GF-D8 (cell line): ENCODE measurements around the gene DCAF8.
"Not testable (repeated sequence)": the region's sequence is repeated elsewhere in the genome, so short reads cannot be mapped to it uniquely, and the experiment has no call there.

ENCODE experiments used
- DNase-seq: peaks from one replicate; lab custom pipeline; 2025; lab: John Stamatoyannopoulos, UW

Gene DCAF8

DNA sequence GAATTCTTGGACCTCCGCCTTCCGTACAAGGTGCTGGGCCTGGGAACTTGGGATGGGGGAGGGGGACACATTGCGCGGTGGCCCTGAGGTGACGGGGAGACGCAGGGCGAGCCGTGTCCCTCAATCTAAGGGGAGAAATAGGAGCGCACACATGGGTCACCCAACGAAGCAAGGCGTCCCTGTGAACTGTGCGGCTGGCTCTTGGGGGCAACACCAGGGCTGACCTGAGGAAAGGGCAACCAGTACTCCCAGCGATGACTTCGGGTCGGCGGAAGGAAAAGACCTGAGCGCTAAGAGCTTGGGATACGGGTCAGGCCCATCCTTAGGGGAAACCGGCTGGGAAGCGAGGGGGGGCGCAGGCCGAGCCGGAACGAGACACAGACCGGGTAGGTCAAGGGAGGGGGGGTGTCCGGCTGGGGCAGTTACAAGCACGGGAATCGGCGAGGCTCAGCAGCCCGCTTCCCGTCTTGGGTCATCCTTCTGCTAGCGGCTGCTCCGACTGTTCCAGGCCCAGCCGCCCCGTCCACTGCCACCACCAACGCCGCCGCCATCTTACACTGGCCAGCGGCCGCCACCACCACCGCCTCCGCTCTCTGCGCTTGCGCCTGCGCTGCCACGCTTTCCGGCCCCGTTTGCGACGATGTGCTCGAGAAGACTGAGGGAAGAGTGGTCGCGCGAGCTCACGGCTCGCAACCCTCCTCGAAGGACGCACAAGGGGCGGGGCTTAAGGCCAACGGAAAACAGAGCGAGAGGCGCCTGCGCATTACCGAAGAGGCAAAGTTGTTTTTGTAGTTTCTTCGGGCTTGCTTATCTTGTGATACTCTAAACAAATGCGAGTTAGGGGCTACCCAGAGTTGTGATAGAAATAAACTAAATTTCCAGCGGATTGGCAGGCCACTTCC is at the start of gene DCAF8:
DCAF8 (minus strand) TSS at position 657 of the 902 bp plus-strand sequence. CDS start 18,541 bp downstream, outside the sequence.
- DNase-seq = peak; percentile 91

DNA sequence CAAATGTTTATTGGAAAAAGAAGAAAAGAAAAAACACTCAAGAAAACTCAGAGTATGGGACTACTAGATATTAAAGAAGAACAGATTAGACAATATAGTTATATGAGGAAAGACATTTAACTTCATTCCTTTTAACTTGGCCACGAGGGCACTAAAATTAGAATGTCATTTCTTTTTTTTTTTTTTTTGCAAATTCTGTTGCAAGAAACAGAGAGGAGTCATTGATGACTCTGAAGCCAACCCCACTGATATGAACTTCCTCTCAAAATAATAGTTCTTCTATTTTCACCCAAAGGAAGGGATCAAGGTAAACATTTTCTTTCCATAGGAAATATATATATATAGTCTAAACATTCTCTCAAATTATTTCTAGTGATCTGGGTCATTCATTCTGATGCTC is 47.2 kb upstream of the DCAF8 start:
- DNase-seq = no peak

DNA sequence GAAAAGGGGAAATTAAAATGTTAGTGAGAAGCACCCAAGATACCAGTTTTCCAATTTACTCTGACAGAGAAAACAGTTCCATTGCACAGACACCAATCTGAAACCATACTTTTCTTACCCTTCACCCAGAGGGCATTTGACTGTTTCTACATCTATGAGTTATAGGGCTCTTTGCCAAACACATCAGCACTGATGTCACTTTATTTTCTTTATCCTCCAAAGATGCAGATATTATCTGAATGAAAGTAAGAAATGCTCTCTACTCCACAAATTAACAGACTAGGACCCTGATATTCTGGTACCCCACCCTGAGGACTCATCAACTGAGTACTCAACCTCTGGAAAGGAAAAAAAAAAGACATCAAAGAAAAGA is 46.8 kb upstream of the DCAF8 start:
- DNase-seq = no peak

DNA sequence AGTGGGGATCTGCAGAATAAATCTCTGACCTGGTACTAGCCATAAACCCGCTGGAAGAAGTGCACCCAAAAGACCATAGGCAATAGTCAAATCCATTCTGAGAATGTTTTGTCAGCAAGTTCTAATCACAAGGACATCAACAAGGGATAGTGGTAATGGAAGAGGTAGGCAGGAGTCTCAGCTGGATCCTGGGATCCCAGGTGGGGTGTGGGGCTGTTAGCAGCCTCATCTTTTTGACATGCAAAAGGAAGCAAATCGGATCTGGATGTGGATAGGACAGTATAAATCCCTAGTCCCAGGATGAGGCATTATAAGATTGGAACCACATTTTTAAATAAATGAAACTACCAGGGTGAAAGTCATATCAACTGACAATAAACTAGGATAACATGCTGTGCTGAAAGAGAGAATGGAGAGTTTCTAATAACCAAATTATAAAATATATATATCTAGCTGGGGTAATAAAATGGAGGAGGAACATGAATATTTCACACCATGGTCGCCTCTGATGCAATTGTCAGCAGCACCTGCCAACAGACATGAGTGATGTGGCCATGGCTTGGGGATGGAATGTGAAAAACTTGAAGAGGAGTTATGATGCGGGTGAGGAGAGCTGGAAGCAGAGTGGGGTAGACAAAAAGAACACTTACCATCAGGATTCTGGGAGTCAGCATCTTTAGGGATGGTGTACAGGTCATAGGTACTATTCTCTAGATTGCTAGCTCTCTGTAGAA is 46.3 kb upstream of the DCAF8 start:
- no peak for DNase-seq

DNA sequence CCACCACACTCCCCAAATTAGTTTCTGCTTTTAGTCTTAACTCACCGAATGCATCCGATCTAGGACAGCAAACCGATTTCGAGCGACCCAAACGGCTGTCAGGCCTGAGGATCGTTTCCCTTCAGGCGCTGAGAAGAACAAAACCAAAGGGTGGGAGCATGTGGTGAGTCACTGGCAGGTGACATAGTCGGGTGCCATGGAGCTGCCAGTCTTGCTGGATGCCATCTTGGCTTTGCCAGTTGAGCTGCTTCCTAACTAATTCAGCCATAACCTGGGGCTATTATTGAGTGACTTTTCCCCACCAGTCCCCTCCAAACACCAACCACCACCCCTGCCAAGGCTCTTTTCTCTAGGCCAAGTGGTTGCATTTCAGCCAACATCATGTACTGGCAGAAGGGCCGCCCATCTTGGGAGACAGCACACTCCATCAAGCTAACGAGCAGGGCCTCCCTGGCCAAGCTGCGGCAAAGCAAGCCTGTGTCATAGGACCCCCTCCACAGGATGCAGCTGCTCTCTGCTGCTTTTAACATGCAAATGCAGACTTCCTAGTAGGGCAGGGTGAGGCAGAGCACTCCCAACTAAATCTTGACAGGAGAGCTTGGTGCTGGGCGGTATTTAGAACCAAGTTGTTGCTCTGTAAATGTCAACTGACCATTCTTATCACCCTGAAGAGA is 44.9 kb upstream of the DCAF8 start:
- DNase-seq = no peak

DNA sequence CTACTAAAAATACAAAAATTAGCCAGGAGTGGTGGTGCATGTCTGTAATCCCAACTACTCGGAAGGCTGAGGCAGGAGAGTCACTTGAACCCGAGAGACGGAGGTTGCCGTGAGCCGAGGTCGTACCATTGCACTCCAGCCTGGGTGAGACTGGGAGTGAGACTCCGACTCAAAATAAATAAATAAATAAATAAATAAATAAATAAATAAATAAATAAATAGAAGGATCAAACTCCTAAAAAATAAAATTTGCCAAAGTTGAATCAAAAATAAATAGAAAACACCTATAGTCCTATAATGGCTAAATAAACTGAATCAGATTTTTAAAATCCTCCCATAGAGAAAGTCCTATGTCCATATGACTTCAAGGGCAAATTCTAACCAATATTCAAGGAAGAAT is 37.8 kb upstream of the DCAF8 start:
- no peak for DNase-seq

DNA sequence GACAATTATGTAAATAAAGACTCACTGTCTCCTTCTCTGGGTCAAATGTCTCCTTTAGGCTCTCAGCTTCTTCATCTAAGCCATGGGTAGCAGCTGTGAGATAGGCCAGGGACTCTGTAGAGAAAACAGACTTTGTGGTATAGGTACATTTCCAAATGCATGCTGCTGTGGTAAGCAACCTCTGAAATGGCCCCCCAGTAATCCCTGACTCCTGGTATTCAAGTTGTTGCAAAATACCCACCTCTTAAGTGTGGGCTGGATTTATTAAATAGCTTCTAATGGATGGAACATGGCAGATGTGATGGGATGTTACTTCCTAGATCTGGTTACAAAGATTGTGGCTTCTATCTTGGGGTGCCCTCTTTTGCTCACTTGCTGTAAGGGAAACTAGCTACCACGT is 33.7 kb upstream of the DCAF8 start:
- no peak for DNase-seq

DNA sequence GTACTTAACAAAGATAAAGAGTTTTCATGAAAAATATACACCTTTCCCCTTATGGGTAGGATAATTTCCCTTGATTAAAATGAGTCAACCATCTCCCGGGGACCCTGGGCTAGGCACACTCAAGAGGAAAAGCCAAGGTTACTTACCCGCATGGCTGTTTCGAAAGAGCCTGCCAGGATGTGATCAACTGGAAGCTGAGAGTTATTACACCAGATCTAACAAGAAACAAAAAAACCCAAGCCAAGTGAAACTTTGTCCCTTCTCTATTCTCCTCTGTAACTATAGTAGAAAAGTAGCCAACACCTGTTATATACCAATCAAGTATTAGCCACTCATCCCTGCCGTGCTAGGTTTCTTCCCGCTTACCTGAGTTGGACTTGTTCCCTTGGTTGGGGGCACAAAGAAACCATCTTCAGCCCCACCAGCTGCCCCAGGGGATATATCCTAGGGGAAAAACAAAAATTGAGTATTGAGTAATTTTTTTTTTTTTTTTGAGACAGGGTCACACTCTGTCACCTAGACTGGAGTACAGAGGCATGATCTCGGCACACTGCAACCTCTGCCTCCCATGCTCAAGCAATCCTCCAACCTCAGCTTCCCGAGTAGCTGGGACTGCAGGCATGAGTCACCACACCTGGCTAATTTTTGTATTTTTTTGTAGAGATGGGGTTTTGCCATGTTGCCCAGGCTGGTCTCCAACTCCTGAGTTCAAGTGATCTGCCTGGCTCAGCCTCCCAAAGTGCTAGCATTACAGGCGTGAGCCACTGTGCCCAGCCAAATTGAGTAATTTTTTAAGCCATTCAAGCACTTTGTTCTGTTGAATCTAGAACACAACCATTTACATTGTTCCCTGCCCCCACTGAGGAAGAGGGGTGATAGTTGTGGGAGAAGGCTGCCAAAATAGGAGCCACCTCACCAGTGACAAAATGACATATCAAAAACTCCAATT is 30.9 kb upstream of the DCAF8 start:
- DNase-seq = no peak

DNA sequence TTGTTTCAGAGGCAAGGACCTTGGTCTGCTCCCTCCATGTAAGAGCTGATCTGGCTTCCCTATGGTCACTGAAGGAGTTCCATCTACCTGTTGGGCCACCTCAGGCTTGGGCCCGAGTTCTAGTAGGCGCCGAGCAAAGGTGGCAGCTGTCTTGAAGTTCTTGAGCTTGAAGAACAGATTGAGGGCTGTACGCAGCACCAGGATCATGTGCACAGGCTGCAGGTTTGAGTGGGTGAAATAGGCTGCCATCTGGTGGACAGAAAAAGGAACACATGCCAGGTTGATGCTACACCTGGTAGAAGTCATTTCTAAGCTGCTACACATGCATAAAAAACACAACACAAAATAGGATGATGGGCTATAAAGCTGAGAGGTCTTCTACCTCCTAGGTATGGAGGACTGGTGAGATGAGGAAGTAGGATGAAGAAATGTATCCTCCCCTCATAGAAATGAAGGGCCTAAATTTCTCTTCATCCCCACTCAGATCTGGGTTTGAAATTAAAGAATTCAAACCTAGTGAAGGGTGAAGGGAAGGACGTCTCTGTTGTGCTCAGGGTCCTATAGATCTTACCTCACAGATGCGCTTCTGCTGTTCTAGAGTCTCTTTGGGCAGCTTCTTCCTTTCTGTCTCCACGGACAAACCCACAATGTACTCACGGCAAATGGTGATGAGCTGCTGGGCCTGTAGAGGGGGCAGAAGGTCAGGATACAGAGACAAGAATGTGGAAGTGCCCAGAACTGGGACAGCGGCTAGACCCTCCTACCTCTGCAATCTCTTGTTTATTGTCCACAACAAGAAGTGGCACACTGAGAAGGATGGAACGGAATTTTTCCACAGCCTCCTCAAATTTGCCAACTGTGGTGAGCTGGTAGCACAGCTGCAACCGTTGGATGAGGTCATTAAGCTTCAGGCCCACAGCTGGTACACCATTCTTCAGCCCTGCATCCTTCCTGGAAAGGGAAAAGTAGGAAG is 29.2 kb upstream of the DCAF8 start:
- no peak for DNase-seq

DNA sequence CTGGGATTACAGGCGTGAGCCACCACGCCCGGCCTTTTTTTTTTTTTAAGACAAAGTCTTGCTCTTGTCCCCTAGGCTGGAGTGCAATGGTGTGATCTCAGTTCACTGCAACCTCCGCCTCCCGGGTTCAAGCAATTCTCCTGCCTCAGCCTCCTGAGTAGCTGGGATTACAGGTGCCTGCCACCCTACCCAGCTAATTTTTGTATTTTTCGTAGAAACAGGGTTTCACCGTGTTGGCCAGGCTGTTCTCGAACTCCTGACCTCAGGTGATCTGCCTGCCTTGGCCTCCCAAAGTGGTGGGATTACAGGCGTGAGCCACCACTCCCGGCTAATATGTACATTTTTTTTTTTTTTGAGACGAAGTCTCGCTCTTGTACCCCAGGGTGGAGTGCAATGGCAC is 25.4 kb upstream of the DCAF8 start:
- DNase-seq = not testable (repeated sequence)

DNA sequence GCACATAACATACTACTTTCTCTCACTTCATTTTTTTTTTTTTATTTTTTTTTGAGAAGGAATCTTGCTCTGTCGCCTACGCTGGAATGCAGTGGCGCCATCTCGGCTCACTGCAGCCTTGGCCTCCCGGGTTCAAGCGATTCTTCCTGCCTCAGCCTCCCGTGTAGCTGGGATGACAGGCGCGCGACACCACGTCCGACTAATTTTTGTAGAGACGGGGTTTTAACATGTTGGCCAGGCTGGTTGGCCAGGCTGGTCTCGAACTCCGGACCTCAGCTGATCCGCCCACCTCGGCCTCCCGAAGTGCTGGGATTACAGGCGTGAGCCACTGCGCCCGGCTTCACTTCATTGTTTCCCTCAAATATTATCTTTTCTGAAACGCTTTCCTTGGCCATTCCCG is 23.2 kb upstream of the DCAF8 start:
- no peak for DNase-seq

DNA sequence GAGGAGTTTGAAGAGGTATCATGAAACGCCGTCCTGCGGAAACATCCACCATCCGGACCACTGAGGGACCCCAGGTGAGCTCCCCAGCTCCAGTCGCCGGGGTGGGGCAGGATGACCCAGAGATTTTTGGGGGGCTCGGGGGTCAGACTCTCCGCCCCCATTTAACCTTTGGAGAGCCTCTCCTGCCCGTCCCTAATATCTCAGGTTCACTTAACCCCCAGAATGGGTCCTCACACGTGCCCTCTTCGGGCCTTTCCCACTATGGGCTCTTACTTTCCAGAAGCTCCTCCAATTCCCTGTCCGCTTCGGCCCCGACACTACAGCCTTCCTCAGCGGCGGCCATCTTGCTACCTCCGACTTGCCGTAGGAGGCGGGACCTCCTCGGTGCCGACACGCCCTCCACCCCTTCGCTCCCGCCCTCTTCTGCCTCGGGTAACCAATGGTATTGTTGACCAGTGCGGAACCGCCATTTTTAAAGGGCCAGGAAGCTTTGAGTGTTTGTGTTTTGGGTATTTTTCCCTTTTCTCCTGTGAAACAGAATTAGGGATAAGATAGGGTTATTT is 22.5 kb upstream of the DCAF8 start, which contains the start of gene PEX19:
PEX19 (minus strand) TSS at position 352 of the 563 bp plus-strand sequence; CDS start at position 343, 9 bp downstream.
- peak; percentile 57 for DNase-seq

DNA sequence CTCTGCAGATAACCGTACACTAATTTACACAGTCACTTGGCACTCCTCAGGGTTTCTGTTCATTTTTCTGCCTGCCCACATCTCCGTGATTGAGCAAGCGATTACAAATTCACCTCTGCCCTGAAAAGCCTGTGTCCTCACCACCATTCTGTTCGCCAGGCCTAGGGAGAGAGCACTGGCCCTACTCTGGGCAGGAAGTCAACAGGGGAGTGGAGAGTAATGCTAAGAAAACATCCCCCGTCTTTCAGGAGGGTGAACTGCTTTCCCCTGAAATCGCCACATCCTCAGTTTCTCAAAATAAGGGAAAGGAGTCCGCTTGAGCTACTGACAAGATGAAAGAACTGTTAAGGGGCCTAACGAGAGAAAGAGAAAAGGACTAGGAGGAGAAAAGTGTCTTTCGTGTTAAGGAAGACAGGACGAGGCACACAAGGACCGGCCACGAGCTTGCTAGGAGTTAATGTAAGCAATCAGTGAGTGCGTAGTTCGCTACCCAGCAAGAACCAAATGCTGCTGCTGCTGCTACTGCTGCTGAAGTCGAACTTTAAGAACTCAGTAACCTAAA is 22.0 kb upstream of the DCAF8 start:
- peak; percentile 46 for DNase-seq

DNA sequence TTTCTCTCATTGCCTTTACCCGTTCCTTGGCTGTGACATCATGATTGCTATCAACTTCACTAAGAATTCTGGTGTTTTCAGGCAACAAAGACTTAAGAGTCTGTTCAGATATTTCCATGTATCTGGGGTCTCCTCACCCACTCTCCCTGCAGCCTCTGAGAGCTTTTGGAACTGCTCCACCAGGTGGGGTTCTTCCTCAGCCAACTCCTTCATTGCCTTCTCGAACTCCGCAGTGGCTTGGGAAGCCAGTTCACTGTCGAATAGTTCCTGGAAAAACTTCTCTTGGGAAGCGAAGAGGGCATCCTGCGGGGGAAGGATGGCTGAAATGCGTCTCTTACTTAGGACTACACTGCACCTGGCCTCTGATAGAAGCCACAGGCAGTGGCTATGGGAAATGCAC is 20.5 kb upstream of the DCAF8 start:
- DNase-seq = no peak

DNA sequence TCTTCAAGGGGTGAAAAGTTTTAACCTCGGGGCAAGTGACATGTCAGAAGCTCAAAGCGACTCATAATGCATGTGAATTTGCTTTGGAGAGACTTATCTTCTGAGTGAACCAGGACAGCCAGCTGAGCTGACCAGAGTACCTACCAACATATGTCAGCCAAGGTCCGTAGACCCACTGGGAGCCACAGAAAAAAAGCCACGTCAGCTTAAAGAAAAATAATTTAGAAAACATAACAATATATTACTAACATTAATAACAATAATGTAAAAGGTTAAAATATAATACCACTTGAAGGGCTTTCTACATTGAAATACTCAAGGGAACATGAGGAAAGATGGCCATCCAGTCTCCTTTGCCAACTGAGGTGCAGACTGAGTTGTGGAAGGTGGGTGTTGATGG is 15.6 kb upstream of the DCAF8 start:
- DNase-seq = no peak

DNA sequence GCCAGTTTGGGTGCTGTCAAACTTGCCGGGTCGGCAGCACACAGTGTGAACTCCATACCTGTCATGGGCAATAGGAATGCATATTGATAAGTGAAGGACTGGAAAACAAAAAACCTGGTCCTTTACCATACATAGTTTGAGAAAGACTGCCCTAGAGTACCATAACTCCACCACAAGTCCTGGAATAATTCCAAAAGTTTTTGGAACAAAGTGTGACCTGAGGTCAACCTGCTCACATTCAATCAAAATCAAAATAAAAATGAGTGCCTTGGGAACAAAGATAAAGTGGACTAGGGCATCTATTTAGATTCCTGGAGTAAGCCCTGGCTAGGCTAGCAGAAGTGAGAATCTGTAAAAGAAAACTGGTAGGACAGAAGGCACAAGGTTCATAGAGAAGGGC is 15.0 kb upstream of the DCAF8 start:
- DNase-seq = no peak

DNA sequence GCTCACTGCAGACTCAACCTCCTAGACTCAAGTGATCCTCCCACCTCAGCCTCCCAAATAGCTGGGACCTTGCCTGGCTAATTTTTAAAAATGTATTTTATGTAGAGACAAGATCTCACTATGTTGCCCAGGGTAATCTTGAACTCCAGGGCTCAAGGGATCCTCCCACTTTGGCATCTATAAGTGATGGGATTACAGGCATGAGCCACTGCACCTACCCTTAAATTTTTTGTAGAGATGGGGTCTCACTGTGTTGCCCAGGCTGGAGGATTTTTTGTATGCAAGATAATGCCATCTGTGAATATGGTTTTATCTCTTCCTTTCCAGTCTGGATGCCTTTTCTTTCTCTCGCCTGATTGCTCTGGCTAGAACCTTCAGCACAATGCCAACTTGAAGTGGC is 8.7 kb upstream of the DCAF8 start:
- DNase-seq = no peak

DNA sequence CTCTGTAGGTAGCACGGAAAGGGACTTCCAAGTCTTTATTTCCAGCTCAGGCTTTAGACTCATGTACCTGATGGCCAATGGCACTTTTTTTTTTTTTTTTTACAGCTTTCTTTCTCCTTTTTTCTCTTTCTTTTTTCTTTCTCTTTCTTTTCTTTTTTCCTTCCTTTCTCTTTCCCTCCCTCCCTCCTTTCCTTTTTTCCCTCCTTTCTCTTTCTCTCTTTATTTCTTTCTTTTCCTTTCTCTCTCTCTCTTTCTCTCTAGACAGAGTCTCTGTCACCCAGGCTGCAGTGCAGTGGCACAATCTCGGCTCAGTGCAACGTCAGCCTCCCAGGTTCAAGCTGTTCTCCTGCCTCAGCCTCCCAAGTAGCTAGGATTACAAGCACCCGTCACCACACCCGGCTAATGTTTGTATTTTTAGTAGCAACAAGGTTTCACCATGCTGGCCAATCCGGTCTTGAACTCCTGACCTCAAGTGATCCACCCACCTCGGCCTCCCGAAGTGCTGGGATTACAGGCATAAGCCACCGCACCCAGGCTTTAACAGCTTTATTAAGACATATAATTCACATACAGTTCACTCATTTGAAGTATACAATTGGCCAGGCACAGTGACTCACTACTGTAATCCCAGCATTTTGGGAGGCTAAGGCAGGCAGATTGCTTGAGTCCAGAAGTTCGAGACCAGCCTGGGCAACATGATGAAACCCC is 5.1 kb upstream of the DCAF8 start:
- DNase-seq = no peak

DNA sequence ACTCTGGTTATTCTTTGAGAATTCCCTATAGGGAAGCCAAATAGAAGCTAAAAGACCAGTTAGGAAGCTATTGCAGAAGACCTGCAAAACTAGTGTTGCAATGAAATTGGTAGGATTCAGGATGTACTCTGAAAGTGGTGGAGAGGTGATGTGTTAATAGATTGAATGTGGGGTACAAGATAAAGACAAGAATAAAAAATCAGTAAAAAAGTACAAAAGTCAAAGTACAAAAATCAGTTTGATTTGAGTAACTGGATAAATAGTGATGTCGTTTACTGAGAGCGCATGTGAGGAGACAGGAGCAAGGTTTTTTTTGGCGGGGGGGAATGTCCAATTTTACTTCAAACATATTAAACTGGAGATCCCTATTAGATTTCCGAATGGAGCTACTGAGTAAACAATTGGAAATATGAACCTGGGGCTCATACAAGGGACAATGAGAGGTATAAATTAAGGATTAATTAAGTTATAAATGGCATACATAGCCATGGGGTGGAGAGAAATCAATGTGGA is 2.5 kb upstream of the DCAF8 start:
- DNase-seq = no peak
